Keratinocyte (primary cell): ENCODE measurements around the gene GAMT. TPM values are rescaled to one million over a fixed set of nuclear protein-coding genes. Genes with fewer than 3 reads are reported as not detected.

ENCODE experiments used
- DNase-seq: peaks from one replicate; pipeline ENCODE4 v3.0.0-alpha.2; 2011; ENCODE audit warnings: low read depth, missing footprints, low spot score
- FAIRE-seq: peaks from 2 replicates; lab custom pipeline; 2011; peaks lifted over from hg19 to GRCh38; lab: Jason Lieb, UNC
- H2AFZ ChIP-seq: 2 replicates; pipeline ENCODE4 v1.6.0; 2012; ENCODE audit warnings: low read length, control low read depth, inconsistent platforms; ENCODE audit not compliant: control insufficient read depth
- H3K27ac ChIP-seq: 2 replicates; pipeline ENCODE4 v1.5.1; 2011; ENCODE audit warnings: low read length; ENCODE audit not compliant: control insufficient read depth, insufficient read depth
- H3K27me3 ChIP-seq: 3 replicates; pipeline ENCODE4 v1.6.0; 2011; ENCODE audit warnings: low read length; ENCODE audit not compliant: control insufficient read depth, insufficient read depth; ENCODE audit errors: extremely low read depth
- H3K36me3 ChIP-seq, 2 experiments: 2 replicates in 1 of 2; 3 replicates in 1 of 2; pipeline ENCODE4 v1.5.1; 2011; ENCODE audit warnings: low read length in 2 of 2, mild to moderate bottlenecking in 1 of 2; ENCODE audit not compliant: control insufficient read depth in 2 of 2, insufficient read depth in 2 of 2; ENCODE audit errors: extremely low read depth in 1 of 2
- H3K4me1 ChIP-seq: 3 replicates; pipeline ENCODE4 v1.5.1; 2011; ENCODE audit warnings: low read length; ENCODE audit not compliant: control insufficient read depth, insufficient read depth; ENCODE audit errors: extremely low read depth
- H3K4me2 ChIP-seq: 3 replicates; pipeline ENCODE4 v1.6.0; 2011; ENCODE audit warnings: low read depth, low read length; ENCODE audit not compliant: control insufficient read depth, insufficient read depth; ENCODE audit errors: extremely low read depth
- H3K4me3 ChIP-seq, 3 experiments: fragments of 200-600 bp in 1 of 3; sonication (generic) in 1 of 3; 2 replicates in 2 of 3; 3 replicates in 1 of 3; pipeline ENCODE4 v1.5.1; 2011 to 2016; ENCODE audit warnings: low read length in 3 of 3, mild to moderate bottlenecking in 3 of 3, control low read depth in 2 of 3, inconsistent platforms in 1 of 3, low read depth in 1 of 3, mixed read lengths in 1 of 3, mixed run types in 1 of 3, moderate library complexity in 1 of 3; ENCODE audit not compliant: control insufficient read depth in 2 of 3, insufficient read depth in 2 of 3; ENCODE audit errors: extremely low read depth in 1 of 3
- H3K79me2 ChIP-seq: 2 replicates; pipeline ENCODE4 v1.6.0; 2012; ENCODE audit warnings: low read length; ENCODE audit not compliant: control insufficient read depth, insufficient read depth
- H3K9ac ChIP-seq: 3 replicates; pipeline ENCODE4 v1.6.0; 2011; ENCODE audit warnings: low read length; ENCODE audit not compliant: control insufficient read depth, insufficient read depth; ENCODE audit errors: extremely low read depth
- H3K9me1 ChIP-seq: 3 replicates; pipeline ENCODE4 v1.6.0; 2011; ENCODE audit warnings: low read length; ENCODE audit not compliant: control insufficient read depth, insufficient read depth; ENCODE audit errors: extremely low read depth
- H3K9me3 ChIP-seq: 2 replicates; pipeline ENCODE4 v1.5.1; 2012; ENCODE audit warnings: low read depth, low read length; ENCODE audit not compliant: control insufficient read depth
- H4K20me1 ChIP-seq: 3 replicates; pipeline ENCODE4 v1.6.0; 2011; ENCODE audit warnings: low read length; ENCODE audit not compliant: control insufficient read depth, insufficient read depth; ENCODE audit errors: extremely low read depth
- EZH2 ChIP-seq: IDR thresholded peaks from one replicate; pipeline ENCODE4 v1.6.1; 2012; ENCODE audit warnings: inconsistent platforms, mild to moderate bottlenecking, low read length, moderate library complexity
- dilution Hi-C: fragments of 300-500 bp; cut with MboI; formaldehyde crosslinking; loops from one replicate; pipeline ENCODE4 v1.7.0; 2020; ENCODE audit warnings: low sequenced_read_pairs; ENCODE audit not compliant: extremely low pct_ligation_motif_present
- polyA plus RNA-seq, 5 experiments: library from polyadenylated mRNA; depleted of rRNA in 3 of 5; stranded (reverse) in 3 of 5; stranded (forward) in 1 of 5; unstranded in 1 of 5; fragments of >200 nt; gene quantifications; 1 replicate in 1 of 5; 2 replicates in 3 of 5; 3 replicates in 1 of 5; pipeline versions ENCODE4 v1.2.1 to v1.2.3, GENCODE V29; 2011 to 2012; ENCODE audit warnings: missing spikeins in 2 of 5, low read depth in 1 of 5, low replicate concordance in 1 of 5
- TF ChIP-seq, protein P1 (sequence below), 3 experiments: IDR thresholded peaks in 1 of 3; conservative IDR thresholded peaks in 1 of 3; optimal IDR thresholded peaks in 1 of 3; 2 replicates in 2 of 3; 3 replicates in 1 of 3; pipeline versions ENCODE3 to v1.5.1; 2011; ENCODE audit warnings: low read length in 3 of 3, mild to moderate bottlenecking in 3 of 3, moderate library complexity in 2 of 3, control low read depth in 1 of 3, inconsistent platforms in 1 of 3; ENCODE audit not compliant: insufficient read depth in 2 of 3; ENCODE audit errors: extremely low read depth in 1 of 3

Gene GAMT
- polyA plus RNA-seq, 1 donor (not counting 4 experiments of a cell fraction or from before 2014, with no cell fraction given): 5.7 TPM

DNA sequence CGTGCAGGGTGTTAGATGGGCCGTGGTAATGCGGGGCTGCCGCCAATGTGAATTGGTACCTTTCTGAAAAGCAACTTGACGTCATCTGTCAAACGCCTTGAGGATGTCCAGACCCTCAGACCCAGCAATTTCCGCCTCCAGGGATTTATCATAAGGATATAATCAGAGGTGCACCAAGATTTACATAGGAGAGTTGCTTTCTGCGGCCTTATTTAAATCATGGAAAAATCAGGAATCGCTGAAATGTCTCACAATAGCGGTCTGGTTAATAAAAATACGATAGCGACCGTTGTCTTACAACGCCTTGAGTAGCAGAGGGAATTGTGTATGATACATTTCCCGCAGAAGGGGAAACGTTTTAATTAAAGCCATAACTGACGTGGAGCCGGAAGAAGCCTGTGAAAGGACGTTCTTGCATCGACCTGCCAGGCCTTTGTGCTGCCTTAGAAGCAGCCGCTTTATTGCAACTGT lies 49.9 kb downstream of the GAMT start:
- Histone ChIP-seq H3K27ac (no peak overlapping the region), H3K4me2 (no peak overlapping the region), H3K27me3 (no peaks in the 10 kb centered on the region), H3K9ac (no peak overlapping the region), H2AFZ (no peak overlapping the region), H3K4me1 (peaks cover 6% of the 10 kb centered on the region), H3K9me3 (no peaks in the 10 kb centered on the region), H3K36me3 (no peaks in the 10 kb centered on the region), H4K20me1 (no peaks in the 10 kb centered on the region), H3K9me1 (no peaks in the 10 kb centered on the region), H3K79me2 (peaks cover 5% of the 10 kb centered on the region), H3K4me3 (no peak overlapping the region)
- DNase-seq (no peak), FAIRE-seq (no peak)
- no peak for TF ChIP-seq EZH2
- TF ChIP-seq, protein P1, sequence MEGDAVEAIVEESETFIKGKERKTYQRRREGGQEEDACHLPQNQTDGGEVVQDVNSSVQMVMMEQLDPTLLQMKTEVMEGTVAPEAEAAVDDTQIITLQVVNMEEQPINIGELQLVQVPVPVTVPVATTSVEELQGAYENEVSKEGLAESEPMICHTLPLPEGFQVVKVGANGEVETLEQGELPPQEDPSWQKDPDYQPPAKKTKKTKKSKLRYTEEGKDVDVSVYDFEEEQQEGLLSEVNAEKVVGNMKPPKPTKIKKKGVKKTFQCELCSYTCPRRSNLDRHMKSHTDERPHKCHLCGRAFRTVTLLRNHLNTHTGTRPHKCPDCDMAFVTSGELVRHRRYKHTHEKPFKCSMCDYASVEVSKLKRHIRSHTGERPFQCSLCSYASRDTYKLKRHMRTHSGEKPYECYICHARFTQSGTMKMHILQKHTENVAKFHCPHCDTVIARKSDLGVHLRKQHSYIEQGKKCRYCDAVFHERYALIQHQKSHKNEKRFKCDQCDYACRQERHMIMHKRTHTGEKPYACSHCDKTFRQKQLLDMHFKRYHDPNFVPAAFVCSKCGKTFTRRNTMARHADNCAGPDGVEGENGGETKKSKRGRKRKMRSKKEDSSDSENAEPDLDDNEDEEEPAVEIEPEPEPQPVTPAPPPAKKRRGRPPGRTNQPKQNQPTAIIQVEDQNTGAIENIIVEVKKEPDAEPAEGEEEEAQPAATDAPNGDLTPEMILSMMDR (optimal IDR thresholded peaks at IDR 0.05 in 1 of 3, IDR thresholded peaks at IDR 0.05 in 1 of 3, conservative IDR thresholded peaks at IDR 0.05 in 1 of 3; ENCODE audit: extremely low read depth in 1 of 3, insufficient read depth in 2 of 3, low read length in 3 of 3): no peak
- dilution Hi-C loops: no loop called here

DNA sequence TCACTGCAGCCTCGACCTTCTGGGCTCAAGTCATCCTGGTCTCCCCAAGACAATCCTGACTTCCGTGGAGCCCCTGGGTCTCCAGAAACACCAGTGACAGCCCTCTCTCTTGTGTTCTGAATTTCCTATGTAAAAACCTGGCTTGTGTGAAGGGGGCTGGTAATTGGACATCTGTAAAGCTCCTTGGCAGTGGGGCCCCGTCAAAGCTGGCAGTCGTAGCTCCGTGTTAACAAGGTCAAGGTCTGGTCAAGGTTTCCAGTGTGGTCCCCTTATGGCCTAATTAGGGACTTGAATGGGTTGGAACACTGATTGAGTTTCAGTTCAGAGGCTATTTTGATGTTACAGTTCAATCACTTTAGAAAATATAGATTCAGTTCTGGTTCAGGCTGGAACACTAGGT lies 50.5 kb downstream of the GAMT start:
- no peak overlapping the region for H3K4me3 ChIP-seq
- H3K9ac ChIP-seq: no peak overlapping the region
- no peak for DNase-seq
- FAIRE-seq: no peak
- no peak overlapping the region for H2AFZ ChIP-seq
- no peaks in the 10 kb centered on the region for H3K9me1 ChIP-seq
- H3K27ac ChIP-seq: no peak overlapping the region
- TF ChIP-seq, protein P1 (optimal IDR thresholded peaks at IDR 0.05 in 1 of 3, IDR thresholded peaks at IDR 0.05 in 1 of 3, conservative IDR thresholded peaks at IDR 0.05 in 1 of 3; ENCODE audit: extremely low read depth in 1 of 3, insufficient read depth in 2 of 3, low read length in 3 of 3): no peak
- TF ChIP-seq EZH2: no peak
- H3K36me3 ChIP-seq: no peaks in the 10 kb centered on the region
- H3K79me2 ChIP-seq: peaks cover 2% of the 10 kb centered on the region
- H3K9me3 ChIP-seq: no peaks in the 10 kb centered on the region
- peaks cover under 1% of the 10 kb centered on the region for H3K4me1 ChIP-seq
- no peaks in the 10 kb centered on the region for H4K20me1 ChIP-seq
- dilution Hi-C loops: no loop called here
- no peaks in the 10 kb centered on the region for H3K27me3 ChIP-seq
- no peak overlapping the region for H3K4me2 ChIP-seq
